Esophagus muscularis mucosa (tissue), 3 donors: ENCODE results near the gene ARAP1.

Experiments
- CTCF ChIP-seq, 3 experiments: fragments of 200-600 bp in 2 of 3; fragments of 450-650 bp in 1 of 3; sonication (generic) in 2 of 3; IDR thresholded peaks; one replicate each; pipeline ENCODE4 v1.5.1; 2017 to 2019; ENCODE audit warnings: antibody characterized with exemption in 3 of 3, mild to moderate bottlenecking in 2 of 3, moderate library complexity in 1 of 3
- POLR2A ChIP-seq: fragments of 450-650 bp; IDR thresholded peaks from one replicate; pipeline ENCODE4 v1.6.1; 2017; ENCODE audit warnings: antibody characterized with exemption, moderate library complexity, mild to moderate bottlenecking, low read depth

GRCh38 chr11:72724851-72725723 lies 27.1 kb downstream of the ARAP1 start:
- no peak for TF ChIP-seq POLR2A
- peak; percentile 78 to 94 (median 94) for TF ChIP-seq CTCF (IDR thresholded peaks at IDR 0.05)
